Tibial nerve (tissue), 4 donors: ENCODE results near the gene DIP2B. TPM values are rescaled to one million over a fixed set of nuclear protein-coding genes. Genes with fewer than 3 reads are reported as not detected.

Experiments used
- DNase-seq, 2 donors: peaks; one replicate each; pipeline ENCODE4 v3.0.0-alpha.2; 2019; ENCODE audit warnings: low spot score in 2 of 2
- H3K27ac ChIP-seq, 4 donors: fragments of 200-600 bp; sonication (generic) in 3 of 4; one replicate each; pipeline ENCODE4 v1.5.1; 2017 to 2019; ENCODE audit warnings: mild to moderate bottlenecking in 1 of 4
- H3K27me3 ChIP-seq, 2 donors: fragments of 200-600 bp; sonication (generic) in 1 of 2; one replicate each; pipeline versions ENCODE4 v1.5.1 to v1.6.0; 2017 to 2019
- H3K36me3 ChIP-seq, 3 donors: fragments of 200-600 bp; sonication (generic); one replicate each; pipeline ENCODE4 v1.5.1; 2018 to 2019
- H3K4me1 ChIP-seq, 4 donors: fragments of 200-600 bp; sonication (generic) in 3 of 4; one replicate each; pipeline ENCODE4 v1.5.1; 2017 to 2019
- H3K4me3 ChIP-seq, 4 donors: fragments of 200-600 bp; sonication (generic) in 3 of 4; one replicate each; pipeline ENCODE4 v1.5.1; 2017 to 2019; ENCODE audit warnings: mild to moderate bottlenecking in 1 of 4, moderate library complexity in 1 of 4
- H3K9me3 ChIP-seq, 4 donors: fragments of 200-600 bp; sonication (generic) in 3 of 4; one replicate each; pipeline ENCODE4 v1.5.1; 2017 to 2019
- CTCF ChIP-seq, 5 experiments: fragments of 200-600 bp in 3 of 5; fragments of 450-650 bp in 2 of 5; sonication (generic) in 3 of 5; IDR thresholded peaks; one replicate each; pipeline ENCODE4 v1.5.1; 2016 to 2019; ENCODE audit warnings: antibody characterized with exemption in 5 of 5, mild to moderate bottlenecking in 3 of 5, moderate library complexity in 2 of 5
- EP300 ChIP-seq, 2 donors: sonication (generic); formaldehyde crosslinking; IDR thresholded peaks; one replicate each; pipeline ENCODE4 v1.6.1; 2017; ENCODE audit warnings: antibody characterized with exemption in 2 of 2, mild to moderate bottlenecking in 1 of 2
- POLR2A ChIP-seq, 2 donors: fragments of 450-650 bp; IDR thresholded peaks; one replicate each; pipeline ENCODE4 v1.6.1; 2017; ENCODE audit warnings: antibody characterized with exemption in 2 of 2, mild to moderate bottlenecking in 2 of 2, moderate library complexity in 2 of 2
- WGBS, 2 donors: methylation state at CpG; one replicate each; pipeline ENCODE4 v1.1.5; 2018; 5-methylcytosine and 5-hydroxymethylcytosine counted together
- total RNA-seq, 4 donors: library from RNA; depleted of rRNA; stranded (reverse); fragments of >200 nt; gene quantifications; one replicate each; pipeline ENCODE4 v1.1.0, GENCODE V29; 2016

DIP2B gene
- 10 to 100 TPM; 38.6 to 59.0 (median 44.8) TPM for total RNA-seq

DNA sequence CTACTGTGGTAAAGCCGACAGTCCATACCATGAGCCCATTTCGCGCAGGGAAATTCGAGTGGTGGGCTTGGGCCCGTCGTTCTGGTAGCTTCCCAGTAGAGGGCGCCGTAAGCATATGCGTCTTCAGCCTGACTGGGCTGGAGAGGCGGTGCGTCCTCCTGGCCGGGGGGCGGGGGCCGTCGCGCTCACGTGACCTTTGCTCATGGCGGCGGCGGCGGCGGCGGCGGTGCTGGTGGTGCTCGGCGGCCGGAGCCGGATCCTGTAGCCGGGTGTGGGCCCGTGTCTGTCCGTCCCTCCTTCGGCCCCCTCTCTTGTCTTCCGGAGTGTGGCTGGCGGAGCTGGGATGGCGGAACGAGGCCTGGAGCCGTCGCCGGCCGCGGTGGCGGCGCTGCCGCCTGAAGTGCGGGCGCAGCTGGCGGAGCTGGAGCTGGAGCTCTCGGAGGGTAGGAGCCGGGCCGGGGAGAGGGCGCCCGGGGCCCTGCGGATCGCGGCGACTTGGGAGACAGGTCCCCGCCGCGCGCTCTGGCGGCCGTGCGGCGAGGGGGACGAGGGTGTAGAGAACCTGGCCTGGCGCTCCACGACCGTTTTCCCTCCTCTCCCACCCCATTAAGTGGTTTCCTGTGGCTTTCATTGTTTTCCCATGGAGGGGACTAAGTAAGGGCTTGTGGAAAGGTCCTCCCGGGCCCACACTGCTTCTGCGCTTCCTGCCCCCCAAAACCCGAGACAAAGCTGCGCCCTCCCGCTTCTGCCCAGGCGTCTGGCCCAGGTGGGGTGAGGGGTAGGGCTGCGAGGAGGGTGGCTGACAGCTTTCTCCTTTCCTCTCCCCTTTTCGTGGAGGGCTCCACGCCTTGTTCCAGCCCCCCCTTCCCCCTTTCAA lies at the start of gene DIP2B:
Gene DIP2B (plus strand): TSS at position 188 of the 877 bp plus-strand sequence. CDS start 156 bp downstream, at position 344.
- peak within 1 kb of the TSS; percentile 94 to 99 (median 96) for H3K27ac ChIP-seq
- 1% methylated on average over 48 to 67 of the region's 77 CpGs for WGBS, 2 donors
- peak within 1 kb of the TSS; percentile 75 to 93 (median 87) for H3K4me3 ChIP-seq
- H3K36me3 ChIP-seq, result no peaks in the 10 kb centered on the region
- H3K4me1 ChIP-seq, result peaks cover 0 to 46% (median 37%) of the 10 kb centered on the region in 4 donors
- no peaks in the 10 kb centered on the region for H3K9me3 ChIP-seq
- no peaks in the 10 kb centered on the region for H3K27me3 ChIP-seq
- peak; percentile 61 to 89 for TF ChIP-seq POLR2A (IDR thresholded peaks at IDR 0.05)
- peak; percentile 91 to 99 (median 96) for TF ChIP-seq CTCF (IDR thresholded peaks at IDR 0.05)
- peak in 1 of 2 donors; percentile 94 for TF ChIP-seq EP300 (IDR thresholded peaks at IDR 0.05)
- DNase-seq, result peak; percentile 89 to 95

- Histone ChIP-seq H3K27ac (no peak overlapping the region), H3K4me1 (peaks cover 0 to 13% (median 0%) of the 10 kb centered on the region in 4 donors), H3K36me3 (peaks cover 0 to 45% (median 0%) of the 10 kb centered on the region in 3 donors), H3K4me3 (no peak overlapping the region), H3K9me3 (no peaks in the 10 kb centered on the region), H3K27me3 (no peaks in the 10 kb centered on the region)
- no peak for TF ChIP-seq CTCF (IDR thresholded peaks at IDR 0.05)
- TF ChIP-seq EP300 (IDR thresholded peaks at IDR 0.05), result no peak
- TF ChIP-seq POLR2A (IDR thresholded peaks at IDR 0.05), result no peak
- DNase-seq, result no peak
These were observed 46.2 kb upstream of the DIP2B start for GRCh38 chr12:50458606-50459005.

GRCh38 chr12:50467439-50467838 lies 37.3 kb upstream of the DIP2B start:
- Histone ChIP-seq H3K4me1 (no peaks in the 10 kb centered on the region), H3K4me3 (no peak overlapping the region), H3K27me3 (no peaks in the 10 kb centered on the region), H3K36me3 (peaks cover 2 to 96% (median 18%) of the 10 kb centered on the region in 3 donors), H3K27ac (no peak overlapping the region), H3K9me3 (no peaks in the 10 kb centered on the region)
- TF ChIP-seq CTCF (IDR thresholded peaks at IDR 0.05) (no peak), POLR2A (IDR thresholded peaks at IDR 0.05) (no peak), EP300 (IDR thresholded peaks at IDR 0.05) (no peak)
- 95 to 100% methylated on average over 3 of the region's 3 CpGs for WGBS, 2 donors
- no peak for DNase-seq

DNA sequence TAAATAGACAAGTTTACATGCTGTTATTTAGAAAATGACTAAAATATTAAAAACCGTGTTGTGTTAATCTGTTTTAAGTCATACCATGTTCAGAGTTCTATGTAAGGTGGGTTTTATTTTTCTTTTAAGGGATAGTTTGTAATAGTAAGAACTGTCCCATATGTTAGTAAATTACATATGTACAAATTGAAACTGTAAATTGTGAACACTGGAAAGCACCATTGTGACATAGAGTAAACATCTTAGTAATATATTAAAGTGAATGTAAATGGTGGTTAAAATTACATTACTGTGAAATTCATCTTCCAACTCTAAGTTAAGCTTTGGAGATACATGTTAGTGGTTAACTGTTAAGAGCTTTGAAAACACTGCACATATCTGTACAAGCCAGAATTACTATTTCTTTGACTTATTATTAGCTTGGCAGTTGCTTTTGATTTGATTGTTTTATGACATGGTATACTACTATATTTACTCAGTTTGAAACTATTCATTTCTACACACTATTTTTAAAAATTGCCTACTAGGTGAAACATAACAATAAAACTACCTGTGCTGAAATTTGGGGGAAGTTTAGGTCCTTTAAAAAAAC lies 27.4 kb upstream of the DIP2B start:
- H3K36me3 ChIP-seq, result peaks cover 2 to 48% (median 21%) of the 10 kb centered on the region in 3 donors
- 78 to 89% methylated on average over 1 of the region's 1 CpG for WGBS, 2 donors
- no peak for TF ChIP-seq EP300 (IDR thresholded peaks at IDR 0.05)
- no peak for TF ChIP-seq CTCF (IDR thresholded peaks at IDR 0.05)
- no peak for TF ChIP-seq POLR2A (IDR thresholded peaks at IDR 0.05)
- no peaks in the 10 kb centered on the region for H3K27me3 ChIP-seq
- no peak overlapping the region for H3K4me3 ChIP-seq
- no peak overlapping the region for H3K27ac ChIP-seq
- no peak for DNase-seq
- no peaks in the 10 kb centered on the region for H3K4me1 ChIP-seq
- no peaks in the 10 kb centered on the region for H3K9me3 ChIP-seq

GRCh38 chr12:50482571-50482970 lies 22.2 kb upstream of the DIP2B start:
- no peak overlapping the region for H3K4me3 ChIP-seq
- H3K27ac ChIP-seq, result no peak overlapping the region
- no peak for DNase-seq
- no peaks in the 10 kb centered on the region for H3K9me3 ChIP-seq
- 82 to 91% methylated on average over 4 of the region's 4 CpGs for WGBS, 2 donors
- TF ChIP-seq EP300 (IDR thresholded peaks at IDR 0.05) (no peak), CTCF (IDR thresholded peaks at IDR 0.05) (no peak), POLR2A (IDR thresholded peaks at IDR 0.05) (no peak)
- peaks cover 0 to 6% (median 0%) of the 10 kb centered on the region in 3 donors for H3K36me3 ChIP-seq
- no peaks in the 10 kb centered on the region for H3K4me1 ChIP-seq
- H3K27me3 ChIP-seq, result no peaks in the 10 kb centered on the region
